H9 (cell line): ENCODE results near the gene TRAPPC4. TPM values are rescaled to one million over a fixed set of nuclear protein-coding genes. Genes with fewer than 3 reads are reported as not detected.

Experiments used
- DNase-seq: peaks from one replicate; pipeline ENCODE4 v3.0.0-alpha.2; 2017
- H2AFZ ChIP-seq: one replicate; pipeline ENCODE4 v1.6.1; 2013; ENCODE audit warnings: mild to moderate bottlenecking, low read length, control low read depth, moderate library complexity
- H2AK5ac ChIP-seq: 2 replicates; pipeline ENCODE4 v1.6.1; 2013; ENCODE audit warnings: low read length, control low read depth, mixed read lengths; ENCODE audit not compliant: insufficient read length
- H2BK120ac ChIP-seq: one replicate; pipeline ENCODE4 v1.6.1; 2013; ENCODE audit warnings: low read depth, mild to moderate bottlenecking, low read length, control low read depth, inconsistent platforms; ENCODE audit not compliant: poor library complexity, severe bottlenecking
- H2BK12ac ChIP-seq: 2 replicates; pipeline ENCODE4 v1.6.1; 2013; ENCODE audit warnings: low read length, control low read depth, mixed read lengths, low read depth; ENCODE audit not compliant: insufficient read length
- H2BK15ac ChIP-seq: 2 replicates; pipeline ENCODE4 v1.6.1; 2013; ENCODE audit warnings: low read depth, low read length, control low read depth
- H2BK20ac ChIP-seq: one replicate; pipeline ENCODE4 v1.6.1; 2013; ENCODE audit warnings: low read depth, mild to moderate bottlenecking, low read length, control low read depth, inconsistent platforms; ENCODE audit not compliant: poor library complexity, severe bottlenecking
- H2BK5ac ChIP-seq: 2 replicates; pipeline ENCODE4 v1.6.1; 2013; ENCODE audit warnings: low read length, control low read depth, mixed read lengths; ENCODE audit not compliant: insufficient read length
- H3K14ac ChIP-seq: 2 replicates; pipeline ENCODE4 v1.6.1; 2013; ENCODE audit warnings: low read length, control low read depth; ENCODE audit not compliant: insufficient read depth
- H3K18ac ChIP-seq: 2 replicates; pipeline ENCODE4 v1.6.1; 2013; ENCODE audit warnings: low read depth, mild to moderate bottlenecking, mixed read lengths, low read length, control low read depth; ENCODE audit not compliant: insufficient read length
- H3K23ac ChIP-seq: 2 replicates; pipeline ENCODE4 v1.6.1; 2013; ENCODE audit warnings: low read length, control low read depth, mixed read lengths, low read depth; ENCODE audit not compliant: insufficient read length
- H3K23me2 ChIP-seq: 2 replicates; pipeline ENCODE4 v1.6.1; 2013; ENCODE audit warnings: low read depth, mild to moderate bottlenecking, mixed read lengths, low read length, control low read depth; ENCODE audit not compliant: insufficient read length, poor library complexity, severe bottlenecking
- H3K27ac ChIP-seq: 2 replicates; pipeline ENCODE4 v1.5.1; 2013; ENCODE audit warnings: low read length, control low read depth, mixed read lengths, low read depth; ENCODE audit not compliant: insufficient read length
- H3K27me3 ChIP-seq: 2 replicates; pipeline ENCODE4 v1.6.1; 2013; ENCODE audit warnings: low read length, control low read depth, inconsistent platforms; ENCODE audit not compliant: insufficient read depth
- H3K4ac ChIP-seq: 2 replicates; pipeline ENCODE4 v1.6.1; 2013; ENCODE audit warnings: low read depth, mild to moderate bottlenecking, control low read depth, inconsistent platforms, low read length, moderate library complexity
- H3K4me1 ChIP-seq: 2 replicates; pipeline ENCODE4 v1.6.1; 2013; ENCODE audit warnings: low read length, control low read depth, inconsistent platforms; ENCODE audit not compliant: insufficient read depth
- H3K4me2 ChIP-seq: 2 replicates; pipeline ENCODE4 v1.6.1; 2013; ENCODE audit warnings: low read length, control low read depth, mixed read lengths; ENCODE audit not compliant: insufficient read length, insufficient read depth
- H3K56ac ChIP-seq: 2 replicates; pipeline ENCODE4 v1.6.1; 2013; ENCODE audit warnings: low read depth, mild to moderate bottlenecking, mixed read lengths, low read length, control low read depth; ENCODE audit not compliant: insufficient read length
- H3K79me1 ChIP-seq: 2 replicates; pipeline ENCODE4 v1.6.1; 2013; ENCODE audit warnings: low read depth, mild to moderate bottlenecking, moderate library complexity, low read length, control low read depth, inconsistent platforms; ENCODE audit not compliant: insufficient read depth, poor library complexity, severe bottlenecking
- H3K79me2 ChIP-seq: 2 replicates; pipeline ENCODE4 v1.6.1; 2013; ENCODE audit warnings: low read length, control low read depth, inconsistent platforms; ENCODE audit not compliant: insufficient read depth
- H3K9ac ChIP-seq: 2 replicates; pipeline ENCODE4 v1.6.1; 2013; ENCODE audit warnings: low read length, control low read depth, mixed read lengths; ENCODE audit not compliant: insufficient read length; ENCODE audit errors: extremely low read depth
- H3K9me3 ChIP-seq: one replicate; pipeline ENCODE4 v1.6.1; 2013; ENCODE audit warnings: low read depth, low read length, inconsistent platforms; ENCODE audit not compliant: control insufficient read depth
- H3T11ph ChIP-seq: one replicate; pipeline ENCODE4 v1.6.1; 2013; ENCODE audit warnings: mild to moderate bottlenecking, low read length, control low read depth, inconsistent platforms
- H4K20me1 ChIP-seq: one replicate; pipeline ENCODE4 v1.6.1; 2013; ENCODE audit not compliant: control insufficient read depth, insufficient read length, insufficient read depth
- H4K5ac ChIP-seq: 2 replicates; pipeline ENCODE4 v1.6.1; 2013; ENCODE audit warnings: low read depth, mild to moderate bottlenecking, mixed read lengths, low read length, control low read depth; ENCODE audit not compliant: insufficient read length
- H4K8ac ChIP-seq: replicated peaks from 2 replicates; pipeline ENCODE4 v1.6.1; 2013; ENCODE audit warnings: low read length, control low read depth, mixed read lengths, low read depth; ENCODE audit not compliant: insufficient read length
- H4K91ac ChIP-seq: 2 replicates; pipeline ENCODE4 v1.6.1; 2013; ENCODE audit warnings: low read depth, mild to moderate bottlenecking, moderate library complexity, mixed read lengths, low read length, control low read depth; ENCODE audit not compliant: insufficient read length
- H3K27ac Mint-ChIP-seq, 3 experiments: 2 replicates in 2 of 3; 3 replicates in 1 of 3; pipeline ENCODE4 v1.8.0; 2020 to 2021; ENCODE audit warnings: mixed read lengths in 3 of 3, mild to moderate bottlenecking in 1 of 3, moderate library complexity in 1 of 3
- H3K27me3 Mint-ChIP-seq: 2 replicates; pipeline ENCODE4 v1.8.0; 2021; ENCODE audit warnings: low read depth, mild to moderate bottlenecking, moderate library complexity, mixed read lengths
- H3K36me3 Mint-ChIP-seq, 3 experiments: 2 replicates in 2 of 3; 3 replicates in 1 of 3; pipeline ENCODE4 v1.8.0; 2020 to 2021; ENCODE audit warnings: low read depth in 3 of 3, mixed read lengths in 3 of 3; ENCODE audit not compliant: insufficient read depth in 1 of 3
- H3K4me1 Mint-ChIP-seq, 2 experiments: 2 replicates each; pipeline ENCODE4 v1.8.0; 2020; ENCODE audit warnings: mixed read lengths in 2 of 2
- H3K4me3 Mint-ChIP-seq, 2 experiments: 2 replicates in 1 of 2; 3 replicates in 1 of 2; pipeline ENCODE4 v1.8.0; 2020 to 2021; ENCODE audit warnings: mild to moderate bottlenecking in 2 of 2, mixed read lengths in 2 of 2, moderate library complexity in 1 of 2
- H3K9me3 Mint-ChIP-seq, 2 experiments: 2 replicates in 1 of 2; 3 replicates in 1 of 2; pipeline ENCODE4 v1.8.0; 2020; ENCODE audit warnings: mild to moderate bottlenecking in 2 of 2, mixed read lengths in 2 of 2, moderate library complexity in 1 of 2
- CTCF ChIP-seq: fragments of 200-600 bp; sonication (generic); conservative IDR thresholded peaks from 3 replicates; pipeline ENCODE4 v1.8.0; 2021; ENCODE audit warnings: antibody characterized with exemption, mild to moderate bottlenecking
- WGBS: extraction: QIAGEN DNeasy Blood & Tissue Kit; methylation state at CpG from one replicate; pipeline ENCODE4 v1.1.7; 2013; ENCODE audit warnings: missing lambda C conversion rate, low lambda C conversion rate, mixed read lengths; ENCODE audit not compliant: insufficient read length; ENCODE audit errors: extremely low coverage; 5-methylcytosine and 5-hydroxymethylcytosine counted together
- total RNA-seq: library from RNA; stranded (reverse); gene quantifications from 2 replicates; pipeline ENCODE4 v1.2.1, GENCODE V29; 2021

Gene TRAPPC4
- total RNA-seq, 1 experiment from 2014 or later: 82.8 TPM

GRCh38 chr11:119054418-119054817 is 35.9 kb downstream of the TRAPPC4 start:
- H2AK5ac ChIP-seq: no peak overlapping the region
- H2BK15ac ChIP-seq: no peak overlapping the region
- H3K79me2 ChIP-seq: peaks cover 10% of the 10 kb centered on the region
- H3K4me2 ChIP-seq: no peak overlapping the region
- no peaks in the 10 kb centered on the region for H3K27me3 Mint-ChIP-seq
- no peaks in the 10 kb centered on the region; the same call in 1 of the 2 replicates for H3K4me1 ChIP-seq
- no peak overlapping the region for H4K5ac ChIP-seq
- no peaks in the 10 kb centered on the region for H4K20me1 ChIP-seq
- peak overlapping the region in 1 of 2 experiments; percentile 99; a peak in 1 of 5 replicates for H3K4me3 Mint-ChIP-seq
- H2BK120ac ChIP-seq: no peak overlapping the region
- H3K9me3 ChIP-seq: no peaks in the 10 kb centered on the region
- H3K56ac ChIP-seq: no peak overlapping the region
- no peak for TF ChIP-seq CTCF
- H3K79me1 ChIP-seq: peaks cover 13% of the 10 kb centered on the region
- peaks cover 66 to 69% (median 67%) of the 10 kb centered on the region in 3 experiments for H3K36me3 Mint-ChIP-seq
- no peak overlapping the region for H3K18ac ChIP-seq
- peaks cover 0 to 2% of the 10 kb centered on the region in 2 experiments; a peak in 3 of 5 replicates for H3K9me3 Mint-ChIP-seq
- no peak overlapping the region for H3K9ac ChIP-seq
- H3K4me1 Mint-ChIP-seq: peaks cover 13 to 22% of the 10 kb centered on the region in 2 experiments
- H3T11ph ChIP-seq: no peak overlapping the region
- H3K14ac ChIP-seq: no peak overlapping the region
- no CpG with 5 or more reads among the region's 10 CpGs for WGBS
- H2BK12ac ChIP-seq: no peak overlapping the region
- H3K27ac ChIP-seq: no peak overlapping the region
- H3K4ac ChIP-seq: no peak overlapping the region
- H2BK5ac ChIP-seq: no peak overlapping the region
- no peak overlapping the region for H3K23ac ChIP-seq
- H3K27ac Mint-ChIP-seq: no peak overlapping the region
- H4K91ac ChIP-seq: no peak overlapping the region
- H2AFZ ChIP-seq: no peak overlapping the region
- no peak overlapping the region for H4K8ac ChIP-seq
- no peak for DNase-seq
- no peak overlapping the region for H2BK20ac ChIP-seq
- H3K27me3 ChIP-seq: 0 out of 2 replicates have a peak, but pooled peaks cover 3% of the 10 kb centered on the region
- peaks cover 6% of the 10 kb centered on the region for H3K23me2 ChIP-seq
